HEK293T (cell line): ENCODE measurements around the gene MICAL2.

ENCODE experiments used
- BHLHE40 ChIP-seq: fragments of 450-650 bp; IDR thresholded peaks from 2 replicates; pipeline ENCODE4 v1.6.1; 2016; ENCODE audit warnings: mild to moderate bottlenecking, moderate library complexity, borderline replicate concordance
- FOXM1 ChIP-seq: fragments of 450-650 bp; IDR thresholded peaks from 2 replicates; pipeline ENCODE4 v1.6.1; 2017; ENCODE audit warnings: mild to moderate bottlenecking, borderline replicate concordance
- L3MBTL2 ChIP-seq: fragments of 450-650 bp; conservative IDR thresholded peaks from 2 replicates; pipeline ENCODE4 v1.6.1; 2016; ENCODE audit warnings: mild to moderate bottlenecking
- LEF1 ChIP-seq: fragments of 450-650 bp; IDR thresholded peaks from 2 replicates; pipeline ENCODE4 v1.6.1; 2017; ENCODE audit warnings: mild to moderate bottlenecking, borderline replicate concordance
- NFRKB ChIP-seq: fragments of 450-650 bp; IDR thresholded peaks from 2 replicates; pipeline ENCODE4 v1.6.1; 2016; ENCODE audit warnings: mild to moderate bottlenecking, moderate library complexity
- SP1 ChIP-seq: fragments of 450-650 bp; IDR thresholded peaks from 2 replicates; pipeline ENCODE4 v1.6.1; 2017
- SUZ12 ChIP-seq: fragments of 450-650 bp; IDR thresholded peaks from 2 replicates; pipeline ENCODE4 v1.6.1; 2016; ENCODE audit warnings: mild to moderate bottlenecking
- ZNF384 ChIP-seq: fragments of 450-650 bp; IDR thresholded peaks from 2 replicates; pipeline ENCODE4 v1.6.1; 2016
- TF ChIP-seq, protein P1 (sequence below): fragments of 450-650 bp; IDR thresholded peaks from 2 replicates; pipeline ENCODE4 v1.6.1; 2016

GRCh38 chr11:12090061-12090591 is 20.3 kb upstream of the MICAL2 start:
- TF ChIP-seq L3MBTL2 (no peak), FOXM1 (no peak), SP1 (no peak), BHLHE40 (no peak), LEF1 (no peak), NFRKB (no peak), SUZ12 (no peak), ZNF384 (no peak)
- TF ChIP-seq, protein P1, sequence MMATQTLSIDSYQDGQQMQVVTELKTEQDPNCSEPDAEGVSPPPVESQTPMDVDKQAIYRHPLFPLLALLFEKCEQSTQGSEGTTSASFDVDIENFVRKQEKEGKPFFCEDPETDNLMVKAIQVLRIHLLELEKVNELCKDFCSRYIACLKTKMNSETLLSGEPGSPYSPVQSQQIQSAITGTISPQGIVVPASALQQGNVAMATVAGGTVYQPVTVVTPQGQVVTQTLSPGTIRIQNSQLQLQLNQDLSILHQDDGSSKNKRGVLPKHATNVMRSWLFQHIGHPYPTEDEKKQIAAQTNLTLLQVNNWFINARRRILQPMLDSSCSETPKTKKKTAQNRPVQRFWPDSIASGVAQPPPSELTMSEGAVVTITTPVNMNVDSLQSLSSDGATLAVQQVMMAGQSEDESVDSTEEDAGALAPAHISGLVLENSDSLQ: no peak
